HG03378 (cell line): ENCODE data around the gene FARSA.
"Not testable (repeated sequence)": the region's sequence is repeated elsewhere in the genome, so short reads cannot be mapped to it uniquely, and the experiment has no call there.

ENCODE experiments used
- ATAC-seq: cut with Tn5 transposase; IDR thresholded peaks from one replicate; pipeline ENCODE4 v1.9.1; 2021; ENCODE audit warnings: mild to moderate bottlenecking, moderate library complexity; ENCODE audit not compliant: unreplicated experiment

The FARSA gene

GRCh38 chr19:12933287-12934072 lies at the start of gene FARSA:
FARSA (minus strand) TSS chr19:12933711; CDS start chr19:12933696, 15 bp downstream.
- ATAC-seq = no peak

- ATAC-seq = no peak
These were observed 49.6 kb upstream of the FARSA start for GRCh38 chr19:12983091-12983490.

- ATAC-seq = no peak
These were observed 49.1 kb upstream of the FARSA start for GRCh38 chr19:12982648-12983047.

GRCh38 chr19:12979974-12980373 lies 46.5 kb upstream of the FARSA start:
- ATAC-seq = no peak

- not testable (repeated sequence) for ATAC-seq
These were observed 42.6 kb upstream of the FARSA start for GRCh38 chr19:12976109-12976508.

GRCh38 chr19:12975221-12975741 lies 41.8 kb upstream of the FARSA start:
- no peak for ATAC-seq

- ATAC-seq = no peak
These were observed 41.0 kb upstream of the FARSA start for GRCh38 chr19:12974301-12975220.

- ATAC-seq = no peak
These were observed 39.7 kb upstream of the FARSA start for GRCh38 chr19:12973236-12973635.

GRCh38 chr19:12970070-12970820 lies 36.7 kb upstream of the FARSA start:
- ATAC-seq = no peak

GRCh38 chr19:12969292-12969988 lies 35.9 kb upstream of the FARSA start, which contains the start of gene DAND5:
DAND5 (plus strand) TSS chr19:12969576; CDS start chr19:12969661, 85 bp downstream.
- ATAC-seq = no peak

GRCh38 chr19:12967907-12968306 lies 34.4 kb upstream of the FARSA start:
- ATAC-seq = no peak

- ATAC-seq = no peak
These were observed 32.3 kb upstream of the FARSA start for GRCh38 chr19:12965812-12966135.

GRCh38 chr19:12965017-12965811 lies 31.7 kb upstream of the FARSA start:
- ATAC-seq = no peak

- ATAC-seq = no peak
These were observed 26.0 kb upstream of the FARSA start for GRCh38 chr19:12959481-12959880.

- not testable (repeated sequence) for ATAC-seq
These were observed 24.0 kb upstream of the FARSA start for GRCh38 chr19:12957389-12957952.

GRCh38 chr19:12956446-12957388 lies 23.2 kb upstream of the FARSA start, which contains the start of gene GADD45GIP1:
GADD45GIP1 (minus strand) TSS chr19:12957223; CDS start chr19:12957212, 11 bp downstream.
- ATAC-seq = no peak

- no peak for ATAC-seq
These were observed 22.5 kb upstream of the FARSA start for GRCh38 chr19:12955996-12956395.

- not testable (repeated sequence) for ATAC-seq
These were observed 22.1 kb upstream of the FARSA start for GRCh38 chr19:12955575-12955974.
